ENCODE results near the gene AGPAT2.

- TF ChIP-seq POLR2AphosphoS5 (IDR thresholded peaks at IDR 0.05; ENCODE audit: low read depth, low read length) (no peak), POLR2A (IDR thresholded peaks at IDR 0.05; ENCODE audit: low read depth, low read length) (no peak), TAF1 (IDR thresholded peaks at IDR 0.05; ENCODE audit: low read depth, low read length) (no peak)
Measured at GRCh38 chr9:136625101-136626065, 61.9 kb downstream of the AGPAT2 start.
